Stomach (tissue), 8 donors: ENCODE results near the gene CBY3. TPM values are rescaled to one million over a fixed set of nuclear protein-coding genes. Genes with fewer than 3 reads are reported as not detected.

Experiments used
- polyA plus RNA-seq, 3 donors: library from polyadenylated mRNA; stranded (reverse); fragments of 200-250 nt; gene quantifications; one replicate each; pipeline ENCODE4 v1.2.3, GENCODE V29; 2013
- small RNA-seq, 4 donors: library from RNA; depleted of rRNA; stranded (forward); fragments of <200 nt; gene quantifications; one replicate each; pipeline ENCODE3, GENCODE V24; 2016
- total RNA-seq, 5 donors: library from RNA; depleted of rRNA; stranded (reverse); fragments of >200 nt; gene quantifications; one replicate each; pipeline versions ENCODE4 v1.1.0 to v1.2.3, GENCODE V29; 2014 to 2016
- donor health status: healthy with polysubstance abuse.
- donor health status: Bipolar disorder and iron deficiency.
- donor health status: healthy.

CBY3 gene
- total and polyA plus RNA-seq, 8 donors: 0.15 TPM; not detected in 7

Small RNA genes lying within 50 kb of the gene (small RNA-seq; reads per million reads assigned to genes)
- gene RF00017: 0 reads per million in 4 donors

Other genes starting within 250 kb of the CBY3 start
- gene RUFY1, start 130.5 kb downstream of the CBY3 start, total RNA-seq: 100 to 1,000 TPM in 2 of 5 donors, 10 to 100 TPM in 3; 36.7 to 128 (median 55.6) TPM
- 10 to 100 TPM; 26.0 to 31.7 (median 30.7) TPM for gene RUFY1, start 130.5 kb downstream of the CBY3 start, polyA plus RNA-seq
- gene HNRNPH1, start 57.4 kb downstream of the CBY3 start, total RNA-seq: 1,000 to 10,000 TPM in 1 of 5 donors, 100 to 1,000 TPM in 4; 468 to 1,215 (median 732) TPM
- gene HNRNPH1, start 57.4 kb downstream of the CBY3 start, polyA plus RNA-seq: 100 to 1,000 TPM in 2 of 3 donors, 10 to 100 TPM in 1; 87.5 to 193 (median 106) TPM
- 100 to 1,000 TPM; 142 to 638 (median 342) TPM for gene CANX, start 17.9 kb upstream of the CBY3 start, total RNA-seq
- 100 to 1,000 TPM in 1 of 3 donors, 10 to 100 TPM in 2; 81.7 to 100 (median 86.4) TPM for gene CANX, start 17.9 kb upstream of the CBY3 start, polyA plus RNA-seq
- gene MAML1, start 51.8 kb upstream of the CBY3 start, total RNA-seq: 10 to 100 TPM; 11.1 to 26.8 (median 16.0) TPM
- gene MAML1, start 51.8 kb upstream of the CBY3 start, polyA plus RNA-seq: 1 to 10 TPM; 5.8 to 7.4 (median 6.1) TPM
- 10 to 100 TPM in 2 of 5 donors, 1 to 10 TPM in 2, not detected in 1; 5.0 to 21.0 (median 13.3) TPM for gene LTC4S, start 113.0 kb upstream of the CBY3 start, total RNA-seq
- gene LTC4S, start 113.0 kb upstream of the CBY3 start, polyA plus RNA-seq: 1 to 10 TPM; 3.3 to 8.4 (median 8.2) TPM
- 100 to 1,000 TPM; 149 to 617 (median 206) TPM for gene MGAT4B, start 125.8 kb upstream of the CBY3 start, total RNA-seq
- 100 to 1,000 TPM in 2 of 3 donors, 10 to 100 TPM in 1; 85.0 to 115 (median 101) TPM for gene MGAT4B, start 125.8 kb upstream of the CBY3 start, polyA plus RNA-seq
- 100 to 1,000 TPM; 163 to 693 (median 508) TPM for gene SQSTM1, start 139.9 kb upstream of the CBY3 start, total RNA-seq
- gene SQSTM1, start 139.9 kb upstream of the CBY3 start, polyA plus RNA-seq: 100 to 1,000 TPM; 166 to 251 (median 213) TPM
- gene MRNIP, start 177.8 kb upstream of the CBY3 start, total RNA-seq: 10 to 100 TPM in 4 of 5 donors, 1 to 10 TPM in 1; 8.0 to 46.0 (median 27.0) TPM
- 10 to 100 TPM; 15.1 to 31.1 (median 27.2) TPM for gene MRNIP, start 177.8 kb upstream of the CBY3 start, polyA plus RNA-seq
- 100 to 1,000 TPM in 2 of 5 donors, 10 to 100 TPM in 3; 52.0 to 260 (median 87.5) TPM for gene TBC1D9B, start 226.9 kb upstream of the CBY3 start, total RNA-seq
- 10 to 100 TPM; 29.9 to 44.5 (median 42.1) TPM for gene TBC1D9B, start 226.9 kb upstream of the CBY3 start, polyA plus RNA-seq